Choroid plexus epithelial cell (primary cell): ENCODE measurements around the gene IL36RN.

Experiments used
- DNase-seq: peaks from one replicate; pipeline ENCODE4 v3.0.0-alpha.2; 2010; ENCODE audit warnings: low read depth
- H3K4me3 ChIP-seq: 2 replicates; pipeline ENCODE4 v1.5.1; 2011; ENCODE audit warnings: low read depth, mild to moderate bottlenecking, control low read depth, low read length, moderate library complexity
- CTCF ChIP-seq: conservative IDR thresholded peaks from 2 replicates; pipeline ENCODE4 v1.5.1; 2011; ENCODE audit warnings: low read depth, mild to moderate bottlenecking, control low read depth, inconsistent platforms, low read length, moderate library complexity

IL36RN gene

GRCh38 chr2:113058998-113059960 lies at the start of gene IL36RN:
Gene IL36RN, plus strand, starts transcription at chr2:113059198. Its CDS starts 241 bp downstream, at chr2:113059439.
- no peak for TF ChIP-seq CTCF
- no peak for DNase-seq

GRCh38 chr2:113009622-113010021 lies 49.4 kb upstream of the IL36RN start:
- no peak overlapping the region for H3K4me3 ChIP-seq
- no peak for TF ChIP-seq CTCF
- no peak for DNase-seq

More at GRCh38 chr2:113058998-113059960, at the start of gene IL36RN:
- no peak within 1 kb of the TSS for H3K4me3 ChIP-seq

GRCh38 chr2:113010088-113010487 lies 48.9 kb upstream of the IL36RN start:
- H3K4me3 ChIP-seq: no peak overlapping the region
- DNase-seq: no peak
- no peak for TF ChIP-seq CTCF

GRCh38 chr2:113011108-113011507 lies 47.9 kb upstream of the IL36RN start:
- TF ChIP-seq CTCF: no peak
- no peak overlapping the region for H3K4me3 ChIP-seq
- no peak for DNase-seq

GRCh38 chr2:113012436-113013335 lies 46.3 kb upstream of the IL36RN start:
- peak; percentile 10 for DNase-seq
- no peak for TF ChIP-seq CTCF
- no peak overlapping the region for H3K4me3 ChIP-seq

- no peak overlapping the region for H3K4me3 ChIP-seq
- no peak for TF ChIP-seq CTCF
- no peak for DNase-seq
Measured at GRCh38 chr2:113013336-113013661, 45.7 kb upstream of the IL36RN start.
